Measurements from ENCODE around the gene NID2. TPM values are rescaled to one million over a fixed set of nuclear protein-coding genes. Genes with fewer than 3 reads are reported as not detected.

The NID2 gene
- total RNA-seq, 1 experiment from 2014 or later = not detected

DNA sequence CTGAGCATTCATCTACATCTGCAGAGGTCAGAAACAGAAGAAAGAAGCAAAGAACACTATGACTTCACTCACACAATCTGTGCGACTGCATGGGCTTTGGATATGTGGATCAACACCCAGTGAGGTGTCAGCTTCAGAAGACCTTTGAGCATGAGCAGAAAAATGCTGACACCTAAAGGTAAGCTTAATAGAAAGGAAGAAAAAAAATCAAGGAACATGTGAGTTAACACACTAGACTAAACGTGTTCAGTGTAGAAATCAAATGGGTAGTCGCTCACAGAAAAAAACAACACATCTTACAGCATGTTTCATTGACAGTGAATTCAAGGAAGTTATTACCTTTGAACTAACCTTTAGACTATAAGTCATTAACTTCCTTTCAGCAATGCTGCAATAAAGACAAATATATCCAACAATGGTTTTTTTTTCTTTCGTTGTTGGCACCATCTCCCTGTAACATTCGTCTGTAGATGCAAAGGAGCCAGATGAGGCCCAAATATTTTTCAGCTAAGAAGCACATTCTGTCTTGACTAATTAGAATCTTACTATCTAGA lies 48.6 kb downstream of the NID2 start:
- in situ Hi-C loops (cut with HindIII; ENCODE audit: low pct_unique_long_range_greater_than_20kb, low sequenced_read_pairs) = no loop called here
- no peak for DNase-seq (ENCODE audit: low read depth, low spot score)

DNA sequence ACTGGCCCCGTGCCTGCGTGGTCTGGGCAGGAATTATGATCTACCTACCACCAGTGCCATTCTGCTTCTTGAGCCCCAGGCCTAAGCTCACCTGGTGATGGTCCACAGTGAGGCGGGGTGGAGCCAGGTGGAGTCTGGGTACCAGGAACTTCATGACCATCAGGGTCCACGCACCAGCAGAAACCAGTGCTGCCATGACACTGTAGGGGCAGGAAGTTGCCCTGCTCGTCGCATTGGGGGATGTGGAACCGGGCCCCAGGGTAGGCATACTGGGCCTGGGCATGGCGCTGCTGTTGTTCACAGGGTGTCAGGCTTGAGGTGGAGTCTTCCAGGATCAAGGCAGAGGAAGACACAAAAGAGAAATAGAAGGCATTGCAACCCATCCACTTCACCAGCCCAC lies 49.9 kb downstream of the NID2 start:
- in situ Hi-C loops (cut with HindIII; ENCODE audit: low pct_unique_long_range_greater_than_20kb, low sequenced_read_pairs) = no loop called here

DNA sequence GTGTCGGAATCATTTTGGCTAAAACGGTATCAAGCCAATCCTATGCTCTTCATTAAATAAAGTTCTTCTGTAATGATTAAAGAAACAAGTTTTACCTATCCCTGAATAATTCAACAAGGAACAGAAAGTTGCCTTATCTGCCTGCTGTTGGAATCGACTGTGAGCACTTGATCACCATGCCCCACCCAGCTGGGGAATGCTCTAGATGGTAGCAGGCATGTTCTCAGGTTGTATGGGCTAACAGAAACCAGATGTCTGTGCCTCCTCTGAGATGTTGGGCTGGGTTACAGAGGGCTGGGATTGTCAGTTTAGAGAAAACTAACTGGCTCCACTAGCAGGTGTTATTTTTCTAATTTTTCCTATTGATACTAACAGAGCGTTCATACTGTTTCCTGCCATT lies 50.6 kb downstream of the NID2 start:
- no peak for DNase-seq (ENCODE audit: low read depth, low spot score)
- in situ Hi-C loops (cut with HindIII; ENCODE audit: low pct_unique_long_range_greater_than_20kb, low sequenced_read_pairs) = no loop called here

More for the DNA sequence above, 49.9 kb downstream of the NID2 start:
- DNase-seq (ENCODE audit: low read depth, low spot score) = no peak

DNA sequence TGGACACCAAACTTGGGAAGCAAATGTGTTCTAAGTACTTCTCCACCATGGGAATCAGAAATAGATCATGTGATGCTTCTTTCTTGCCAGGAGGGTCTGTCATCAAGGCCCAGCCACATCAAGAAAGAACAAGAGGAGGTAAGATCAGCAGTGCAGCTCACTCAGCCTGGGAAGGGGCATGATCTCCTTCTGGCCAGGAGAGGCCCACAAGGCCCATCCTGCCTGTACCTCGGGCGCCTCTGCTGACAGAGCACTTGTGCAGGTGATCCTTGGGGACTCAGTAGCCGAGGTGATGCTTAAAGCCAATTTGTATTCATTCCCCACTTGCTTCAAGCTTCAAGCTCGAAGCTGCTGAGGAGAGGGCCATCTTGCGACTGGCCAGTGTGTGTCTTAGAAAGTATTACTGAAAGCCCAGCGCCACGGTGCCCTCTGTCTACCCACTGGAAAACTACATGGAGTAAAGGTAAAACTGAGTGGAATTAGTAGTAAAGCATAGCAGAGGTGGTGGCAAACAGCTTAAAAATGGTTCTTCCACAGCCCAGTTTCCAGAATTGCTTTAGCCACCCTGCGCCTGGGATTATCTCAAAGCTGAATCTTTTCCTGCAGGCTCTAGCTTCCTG lies 53.3 kb downstream of the NID2 start:
- peak; percentile 67 for DNase-seq (ENCODE audit: low read depth, low spot score)
- in situ Hi-C loops (cut with HindIII; ENCODE audit: low pct_unique_long_range_greater_than_20kb, low sequenced_read_pairs) = no loop called here

DNA sequence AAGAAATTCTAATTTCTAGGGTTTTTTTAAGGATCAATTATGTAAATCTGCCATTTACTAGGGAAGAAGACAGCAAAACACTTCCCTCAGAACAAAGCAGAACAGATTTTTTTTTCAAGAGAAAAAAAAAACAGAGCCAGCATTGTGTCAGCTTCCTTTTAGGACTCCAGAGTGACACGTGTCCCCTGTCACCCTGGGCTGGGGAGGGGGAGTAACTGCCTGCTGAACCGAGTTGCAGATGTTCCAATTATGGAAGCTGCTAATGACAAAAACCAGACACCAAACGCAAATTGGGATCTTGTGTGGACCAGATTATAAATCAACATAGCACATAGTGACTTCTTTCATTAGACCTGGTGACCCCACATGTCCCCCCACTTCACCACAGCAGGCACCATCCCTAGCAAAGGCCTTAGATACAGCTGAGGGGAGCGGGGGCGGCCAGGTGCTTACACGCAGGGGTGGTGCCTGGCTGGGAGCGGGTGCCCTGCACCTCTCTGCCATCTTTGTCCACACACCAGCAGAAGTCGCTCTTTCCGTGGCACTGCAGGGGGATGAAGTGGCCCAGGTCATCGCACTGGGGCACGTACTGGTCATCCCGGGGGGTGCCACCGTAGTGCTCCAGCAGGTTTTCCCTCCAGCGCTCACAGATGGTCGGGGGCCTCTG lies 54.1 kb downstream of the NID2 start:
- in situ Hi-C loops (cut with HindIII; ENCODE audit: low pct_unique_long_range_greater_than_20kb, low sequenced_read_pairs) = no loop called here
- no peak for DNase-seq (ENCODE audit: low read depth, low spot score)

- DNase-seq (ENCODE audit: low read depth, low spot score) = peak; percentile 46
- in situ Hi-C loops (cut with HindIII; ENCODE audit: low pct_unique_long_range_greater_than_20kb, low sequenced_read_pairs) = no loop called here
These were observed 54.8 kb downstream of the NID2 start for GRCh38 chr14:52013984-52014600.

- DNase-seq (ENCODE audit: low read depth, low spot score) = no peak
- in situ Hi-C loops (cut with HindIII; ENCODE audit: low pct_unique_long_range_greater_than_20kb, low sequenced_read_pairs) = no loop called here
These were observed 56.2 kb downstream of the NID2 start for GRCh38 chr14:52012635-52013034.

- in situ Hi-C loops (cut with HindIII; ENCODE audit: low pct_unique_long_range_greater_than_20kb, low sequenced_read_pairs) = no loop called here
These were observed 57.3 kb downstream of the NID2 start for GRCh38 chr14:52011523-52011922.

DNA sequence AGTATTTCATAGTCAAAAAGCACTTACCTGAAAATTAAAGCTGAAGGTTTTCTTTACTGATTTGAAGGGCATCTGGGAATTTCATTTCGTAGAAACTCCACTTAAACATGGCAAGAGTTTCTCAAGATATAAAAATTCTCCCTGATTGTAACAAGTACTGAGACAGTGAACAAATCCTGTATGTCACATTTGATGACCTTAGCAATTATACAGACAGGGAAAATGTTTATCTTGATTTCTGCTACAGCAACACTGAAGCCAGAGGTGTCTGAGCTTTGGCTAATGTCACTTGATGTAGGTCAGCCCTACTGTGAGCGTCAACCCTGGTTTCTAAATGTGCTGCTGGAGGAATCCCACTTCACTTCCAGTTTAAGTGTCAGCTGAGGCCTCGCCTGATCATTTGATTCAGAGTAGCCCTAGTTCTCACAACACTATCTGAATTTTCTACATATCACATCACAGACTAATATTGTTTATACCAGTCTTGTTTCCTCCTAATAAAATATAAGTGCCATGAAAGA lies 58.6 kb downstream of the NID2 start:
- in situ Hi-C loops (cut with HindIII; ENCODE audit: low pct_unique_long_range_greater_than_20kb, low sequenced_read_pairs) = no loop called here
- no peak for DNase-seq (ENCODE audit: low read depth, low spot score)

More at GRCh38 chr14:52011523-52011922, 57.3 kb downstream of the NID2 start:
- no peak for DNase-seq (ENCODE audit: low read depth, low spot score)

GRCh38 chr14:52008136-52008535 lies 60.7 kb downstream of the NID2 start:
- in situ Hi-C loops (cut with HindIII; ENCODE audit: low pct_unique_long_range_greater_than_20kb, low sequenced_read_pairs) = no loop called here
- DNase-seq (ENCODE audit: low read depth, low spot score) = no peak

DNA sequence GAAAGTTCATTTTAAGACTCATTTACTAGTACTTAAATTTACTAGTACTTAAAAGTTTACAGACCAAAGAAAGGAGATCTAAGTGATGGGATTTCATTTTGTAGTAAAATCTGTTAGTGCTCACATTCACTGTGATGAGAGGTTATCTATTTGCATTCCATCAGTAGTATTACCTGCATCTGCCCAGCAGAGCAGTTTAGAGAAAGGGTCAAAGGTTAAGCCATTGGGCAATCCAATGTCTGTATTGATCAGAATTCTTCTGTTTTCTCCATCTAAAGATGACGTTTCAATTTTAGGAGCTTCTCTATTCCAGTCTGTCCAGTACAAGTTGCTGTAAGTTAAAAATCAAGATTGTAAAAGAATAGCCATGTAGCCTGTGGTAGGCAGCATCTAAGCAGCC lies 61.2 kb downstream of the NID2 start:
- DNase-seq (ENCODE audit: low read depth, low spot score) = no peak
- in situ Hi-C loops (cut with HindIII; ENCODE audit: low pct_unique_long_range_greater_than_20kb, low sequenced_read_pairs) = no loop called here

GRCh38 chr14:52007211-52007610 lies 61.6 kb downstream of the NID2 start:
- DNase-seq (ENCODE audit: low read depth, low spot score) = no peak
- in situ Hi-C loops (cut with HindIII; ENCODE audit: low pct_unique_long_range_greater_than_20kb, low sequenced_read_pairs) = no loop called here

- no peak for DNase-seq (ENCODE audit: low read depth, low spot score)
- in situ Hi-C loops (cut with HindIII; ENCODE audit: low pct_unique_long_range_greater_than_20kb, low sequenced_read_pairs) = no loop called here
These were observed 62.5 kb downstream of the NID2 start for GRCh38 chr14:52006361-52006760.

- no peak for DNase-seq (ENCODE audit: low read depth, low spot score)
- in situ Hi-C loops (cut with HindIII; ENCODE audit: low pct_unique_long_range_greater_than_20kb, low sequenced_read_pairs) = no loop called here
These were observed 63.2 kb downstream of the NID2 start for GRCh38 chr14:52005625-52006024.

- in situ Hi-C loops (cut with HindIII; ENCODE audit: low pct_unique_long_range_greater_than_20kb, low sequenced_read_pairs) = no loop called here
- DNase-seq (ENCODE audit: low read depth, low spot score) = no peak
These were observed 65.5 kb downstream of the NID2 start for GRCh38 chr14:52003324-52003723.

GRCh38 chr14:52002542-52002941 lies 66.3 kb downstream of the NID2 start:
- DNase-seq (ENCODE audit: low read depth, low spot score) = no peak
- in situ Hi-C loops (cut with HindIII; ENCODE audit: low pct_unique_long_range_greater_than_20kb, low sequenced_read_pairs) = no loop called here

DNA sequence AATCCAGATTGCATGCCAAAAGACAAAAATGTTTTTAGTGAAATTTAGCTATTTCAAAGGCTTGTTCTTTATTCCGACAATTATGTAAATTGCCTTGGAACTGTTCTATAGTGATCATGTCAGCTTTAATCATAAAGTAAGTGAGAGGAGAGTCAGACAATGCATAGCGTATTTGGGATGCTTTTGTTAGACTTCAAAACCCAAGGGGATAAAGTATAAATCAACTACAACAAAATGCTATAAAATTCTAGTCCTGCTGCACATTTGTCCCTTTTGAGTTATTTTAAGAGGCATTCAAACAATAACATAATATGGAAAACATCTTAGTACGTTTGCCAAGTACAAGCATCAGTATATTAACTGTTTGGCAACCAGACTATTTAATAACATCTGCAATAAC lies 68.2 kb downstream of the NID2 start:
- in situ Hi-C loops (cut with HindIII; ENCODE audit: low pct_unique_long_range_greater_than_20kb, low sequenced_read_pairs) = no loop called here
- no peak for DNase-seq (ENCODE audit: low read depth, low spot score)

DNA sequence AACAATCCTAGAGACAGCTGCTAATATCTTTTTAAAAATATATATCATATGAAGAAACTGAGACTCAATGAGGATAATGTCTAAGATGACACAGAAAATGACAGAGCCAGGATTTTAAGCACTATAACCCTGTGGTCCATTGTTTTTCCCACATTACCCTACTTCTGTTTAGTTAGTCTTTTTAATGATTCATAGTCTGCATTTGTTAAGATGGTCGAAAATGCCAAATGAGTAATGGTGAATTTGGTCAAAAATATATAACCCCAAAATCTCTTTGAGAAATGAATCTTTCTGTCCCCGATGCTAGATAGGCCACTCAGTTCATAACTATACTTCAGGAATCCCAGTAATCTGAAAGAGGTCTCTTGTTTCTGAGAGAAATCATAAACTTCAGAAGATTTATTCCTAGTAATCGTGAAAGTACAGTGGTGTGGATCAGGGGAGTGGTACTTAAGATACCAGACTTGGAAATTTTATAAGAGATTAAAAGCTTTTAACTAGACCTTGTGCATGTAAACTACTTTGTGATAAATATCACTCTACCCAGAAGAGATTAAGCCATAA lies 68.8 kb downstream of the NID2 start:
- no peak for DNase-seq (ENCODE audit: low read depth, low spot score)
- in situ Hi-C loops (cut with HindIII; ENCODE audit: low pct_unique_long_range_greater_than_20kb, low sequenced_read_pairs) = no loop called here

Data from SK-MEL-5 (cell line).